GM19025 (cell line): ENCODE results near the gene SERPINB6.
"Not testable (repeated sequence)": the region's sequence is repeated elsewhere in the genome, so short reads cannot be mapped to it uniquely, and the experiment has no call there.

ENCODE experiments used
- ATAC-seq: cut with Tn5 transposase; IDR thresholded peaks from one replicate; pipeline ENCODE4 v1.9.1; 2021; ENCODE audit warnings: mild to moderate bottlenecking, low read depth, moderate library complexity; ENCODE audit not compliant: unreplicated experiment

SERPINB6 gene

GRCh38 chr6:2959909-2960719 lies 11.3 kb downstream of the SERPINB6 start:
- no peak for ATAC-seq

- no peak for ATAC-seq
These were observed 12.6 kb downstream of the SERPINB6 start for GRCh38 chr6:2958776-2959175.

- ATAC-seq: no peak
These were observed 13.0 kb downstream of the SERPINB6 start for GRCh38 chr6:2958331-2958711.

GRCh38 chr6:2957696-2958330 lies 13.6 kb downstream of the SERPINB6 start:
- no peak for ATAC-seq

- ATAC-seq: no peak
These were observed 14.3 kb downstream of the SERPINB6 start for GRCh38 chr6:2956930-2957685.

- no peak for ATAC-seq
These were observed 18.3 kb downstream of the SERPINB6 start for GRCh38 chr6:2953098-2953497.

- ATAC-seq: peak; percentile 74
These were observed 18.7 kb downstream of the SERPINB6 start for GRCh38 chr6:2952557-2953095.

GRCh38 chr6:2951728-2952127 lies 19.6 kb downstream of the SERPINB6 start:
- no peak for ATAC-seq

- no peak for ATAC-seq
These were observed 20.7 kb downstream of the SERPINB6 start for GRCh38 chr6:2950713-2951112.

- ATAC-seq: no peak
These were observed 21.8 kb downstream of the SERPINB6 start for GRCh38 chr6:2949536-2950083.

GRCh38 chr6:2949121-2949520 lies 22.2 kb downstream of the SERPINB6 start:
- ATAC-seq: no peak

- ATAC-seq: no peak
These were observed 22.9 kb downstream of the SERPINB6 start for GRCh38 chr6:2948228-2949025.

- ATAC-seq: no peak
These were observed 23.9 kb downstream of the SERPINB6 start for GRCh38 chr6:2947445-2947844.

GRCh38 chr6:2945153-2945452 lies 26.3 kb downstream of the SERPINB6 start:
- no peak for ATAC-seq

GRCh38 chr6:2944405-2945152 lies 26.8 kb downstream of the SERPINB6 start:
- ATAC-seq: no peak

- no peak for ATAC-seq
These were observed 27.8 kb downstream of the SERPINB6 start for GRCh38 chr6:2943564-2943955.

GRCh38 chr6:2942914-2943563 lies 28.3 kb downstream of the SERPINB6 start:
- no peak for ATAC-seq

GRCh38 chr6:2942116-2942515 lies 29.3 kb downstream of the SERPINB6 start:
- ATAC-seq: not testable (repeated sequence)

GRCh38 chr6:2940851-2941250 lies 30.5 kb downstream of the SERPINB6 start:
- no peak for ATAC-seq
